Astrocyte of the hippocampus (primary cell): ENCODE measurements around the gene DIPK1C.
A peak's percentile ranks its signal among the peaks of the same experiment; 100 is the strongest.

ENCODE experiments used
- DNase-seq: peaks from one replicate; pipeline ENCODE4 v3.0.0; 2011; ENCODE audit warnings: low read depth, low spot score

Gene DIPK1C

DNA sequence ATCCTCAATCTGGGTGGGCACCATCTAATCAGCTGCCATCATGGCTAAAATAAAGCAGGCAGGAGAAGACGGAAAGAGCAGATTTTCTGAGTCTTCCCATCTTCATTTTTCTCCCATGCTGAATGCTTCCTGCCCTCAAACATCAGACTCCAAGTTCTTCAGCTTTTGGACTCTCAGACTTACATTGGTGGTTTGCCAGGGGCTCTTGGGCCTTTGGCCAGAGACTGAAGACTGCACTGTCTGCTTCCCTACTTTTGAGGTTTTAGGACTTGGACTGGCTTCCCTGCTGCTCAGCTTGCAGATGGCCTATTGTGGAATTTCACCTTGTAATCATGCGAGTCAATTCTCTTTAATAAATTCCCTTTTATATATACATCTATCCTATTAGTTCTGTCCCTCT is 36.6 kb downstream of the DIPK1C start:
- peak; percentile 11 for DNase-seq

DNA sequence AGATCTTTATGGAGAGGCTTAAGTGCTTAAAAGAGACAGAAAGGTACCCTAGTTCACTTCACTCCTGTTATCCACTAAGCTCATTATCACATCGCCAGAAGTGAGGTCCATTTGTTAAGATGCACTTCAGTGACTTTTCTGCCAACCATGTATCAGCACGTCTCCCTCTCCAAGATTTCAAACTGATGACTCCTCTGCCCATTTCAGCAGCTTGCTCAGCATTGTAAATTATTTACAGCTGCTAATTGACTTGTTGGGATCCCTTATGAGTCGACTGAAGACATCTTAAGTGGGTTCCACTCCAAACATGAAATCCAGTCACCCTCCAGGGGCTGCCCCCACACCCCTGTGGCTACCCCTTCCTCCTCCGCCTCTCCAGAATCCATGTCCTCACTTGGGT is 37.3 kb downstream of the DIPK1C start:
- no peak for DNase-seq

DNA sequence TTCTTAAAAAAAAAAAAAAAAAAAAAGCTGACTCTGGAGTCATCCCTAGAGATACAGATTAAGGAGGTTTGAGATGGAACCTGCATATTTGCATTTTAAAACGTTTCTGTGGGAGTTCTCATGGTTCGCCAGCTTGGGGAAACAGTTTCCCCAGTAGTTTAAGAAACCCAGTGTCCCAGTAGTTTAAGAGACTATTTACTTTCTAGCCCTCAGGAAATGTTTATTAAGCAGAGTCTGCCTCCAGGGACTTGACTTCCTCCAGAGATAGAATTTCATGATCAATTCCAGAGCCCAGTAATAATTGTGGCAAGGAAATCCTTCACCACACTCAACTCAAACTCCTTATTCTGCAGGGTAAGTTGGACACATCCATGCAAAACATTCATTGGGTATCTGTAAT is 39.1 kb downstream of the DIPK1C start:
- no peak for DNase-seq

DNA sequence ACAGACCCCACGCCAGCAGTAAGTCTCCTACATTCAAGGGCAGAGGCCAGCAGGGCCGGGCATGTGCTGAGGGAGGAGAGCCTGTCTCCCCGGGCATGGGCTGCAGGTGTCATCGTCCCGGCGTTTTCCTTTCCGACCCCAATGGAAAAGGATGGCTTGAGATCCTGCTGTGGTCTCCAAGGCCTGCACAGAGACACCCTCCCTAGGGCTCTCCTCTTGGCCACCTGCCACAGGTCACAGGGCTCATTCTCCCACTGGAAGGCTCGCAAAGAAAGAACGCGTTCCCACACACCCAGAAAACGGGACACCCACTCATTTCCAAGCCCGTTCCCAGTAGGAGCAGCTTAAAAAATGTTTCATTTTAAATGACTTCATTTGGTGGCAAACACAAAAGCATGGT is 41.0 kb downstream of the DIPK1C start:
- no peak for DNase-seq

DNA sequence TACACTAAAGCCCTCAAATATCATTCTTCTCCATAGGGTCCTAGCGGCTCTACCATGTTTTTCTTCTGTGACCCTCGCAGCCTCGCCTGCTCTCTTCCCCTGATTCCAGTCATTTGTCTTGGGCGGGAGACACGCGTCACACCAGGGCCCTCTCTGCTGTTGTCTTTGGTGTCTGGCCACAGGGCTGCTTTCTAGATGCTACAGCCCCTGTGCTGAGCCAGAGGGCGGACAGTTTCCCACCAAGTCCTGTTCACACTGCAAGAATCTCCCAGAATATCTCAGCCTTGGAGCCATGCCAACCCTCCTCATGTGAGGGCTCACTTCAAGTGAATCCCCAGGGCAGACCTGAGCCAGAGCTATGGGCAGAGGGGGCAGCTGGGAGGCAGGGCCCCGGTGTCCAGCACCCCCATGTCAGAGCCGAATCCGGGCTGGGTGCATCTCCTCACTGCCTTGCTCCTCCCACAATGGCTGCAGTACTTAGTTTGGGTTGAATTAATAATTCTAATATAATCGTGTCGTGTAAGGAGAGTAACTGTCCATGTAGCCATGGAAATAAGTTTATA is 42.1 kb downstream of the DIPK1C start:
- DNase-seq, result peak; percentile 24

DNA sequence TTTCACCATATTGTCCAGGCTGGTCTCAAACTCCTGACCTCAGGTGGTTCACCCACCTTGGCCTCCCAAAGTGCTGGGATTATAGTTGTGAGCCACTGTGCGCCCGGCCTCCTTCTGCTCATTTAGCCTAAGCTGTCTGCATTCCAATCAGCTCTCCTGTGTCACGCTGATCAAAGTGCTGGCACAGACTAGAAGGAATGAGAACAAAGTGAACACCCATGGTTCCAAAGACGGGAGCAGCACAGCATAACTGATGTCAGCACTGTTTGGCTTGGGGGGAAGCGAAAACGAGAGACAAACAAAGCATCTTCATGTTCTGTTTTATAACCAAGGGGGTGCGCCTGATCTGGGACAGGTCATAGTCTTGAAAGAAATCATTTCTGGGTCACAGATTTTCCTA is 43.3 kb downstream of the DIPK1C start:
- DNase-seq, result peak; percentile 63

DNA sequence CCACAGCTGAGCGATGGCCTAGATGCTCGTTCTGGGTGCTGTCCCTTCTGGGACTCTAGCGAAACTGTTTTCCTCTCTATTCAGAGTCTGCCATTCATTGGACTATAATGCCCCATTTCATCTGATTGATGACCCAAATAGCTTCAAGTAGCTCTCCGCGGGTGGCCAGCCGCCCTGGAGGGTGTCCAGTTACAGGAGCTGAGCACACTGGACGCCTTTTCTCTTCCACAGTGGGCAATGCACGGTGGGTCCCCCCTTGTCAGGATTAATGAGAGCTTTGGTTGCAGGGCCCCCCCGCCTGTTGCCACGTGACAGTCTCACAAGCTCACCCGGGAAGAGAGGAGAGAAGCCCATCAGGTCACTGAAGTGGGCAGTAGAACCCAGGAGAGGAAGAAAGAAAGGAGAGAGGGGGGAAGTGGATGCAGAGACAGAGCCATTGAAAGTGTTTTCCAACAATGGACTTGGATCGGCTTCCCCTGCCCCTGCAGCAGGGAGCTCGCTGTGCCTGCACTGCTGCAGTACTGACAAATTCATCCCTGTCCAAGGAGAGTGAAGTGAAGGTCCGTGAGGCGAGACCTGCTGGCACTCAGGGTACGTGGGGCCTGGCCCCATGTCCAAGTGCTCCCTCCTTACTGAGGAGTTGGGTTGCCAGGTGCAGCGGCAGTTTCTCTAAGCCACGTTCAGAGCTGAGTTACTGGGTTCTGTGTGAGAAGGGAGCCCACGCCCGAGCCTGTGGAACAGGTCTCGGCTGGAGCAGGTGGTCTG is 44.8 kb downstream of the DIPK1C start:
- peak; percentile 46 for DNase-seq

DNA sequence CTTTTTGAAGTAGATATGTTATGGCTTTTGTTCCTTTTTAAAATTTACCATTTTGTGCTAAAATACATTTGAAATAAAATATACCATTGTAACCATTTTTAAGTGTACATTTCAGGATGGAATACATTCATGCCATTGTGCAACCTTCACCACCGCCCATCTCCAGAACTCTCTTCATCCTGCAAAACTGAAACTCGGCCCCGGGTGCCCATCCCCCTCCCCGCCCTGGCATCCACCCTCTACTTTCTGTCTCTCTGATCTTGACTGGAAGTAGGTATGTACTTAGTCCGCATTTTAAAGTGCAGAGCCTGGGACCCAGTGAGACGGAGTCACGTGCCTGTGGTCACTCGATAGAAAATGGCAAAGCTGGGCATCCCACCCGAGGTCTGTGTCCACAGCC is 45.6 kb downstream of the DIPK1C start:
- DNase-seq, result no peak

DNA sequence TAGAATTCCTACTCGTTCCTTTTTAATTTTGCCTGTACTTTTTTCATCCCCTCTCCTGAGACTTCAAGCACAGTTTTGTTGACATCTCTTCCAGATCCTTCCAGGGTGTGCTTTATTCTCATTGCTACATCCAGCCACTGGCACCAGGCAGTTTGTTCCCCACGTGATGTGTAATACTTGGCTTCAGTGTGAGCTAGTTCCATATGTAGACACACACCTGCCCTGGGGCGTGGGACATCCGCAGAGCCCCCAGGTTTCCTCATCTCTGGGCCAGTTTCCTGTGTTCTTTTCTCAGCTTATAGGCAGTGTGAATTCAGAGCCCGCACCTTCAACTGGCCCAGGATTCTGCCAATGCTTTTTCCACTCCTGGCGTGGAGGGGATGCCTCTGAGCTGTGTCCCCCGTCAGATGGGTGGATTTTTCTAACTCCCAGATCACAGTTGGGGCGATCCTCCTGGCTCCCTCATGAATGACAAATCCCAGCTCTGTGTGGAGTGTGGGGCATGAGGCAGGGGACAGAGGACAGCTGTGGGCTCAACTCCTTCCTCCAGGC is 46.6 kb downstream of the DIPK1C start:
- DNase-seq, result no peak

DNA sequence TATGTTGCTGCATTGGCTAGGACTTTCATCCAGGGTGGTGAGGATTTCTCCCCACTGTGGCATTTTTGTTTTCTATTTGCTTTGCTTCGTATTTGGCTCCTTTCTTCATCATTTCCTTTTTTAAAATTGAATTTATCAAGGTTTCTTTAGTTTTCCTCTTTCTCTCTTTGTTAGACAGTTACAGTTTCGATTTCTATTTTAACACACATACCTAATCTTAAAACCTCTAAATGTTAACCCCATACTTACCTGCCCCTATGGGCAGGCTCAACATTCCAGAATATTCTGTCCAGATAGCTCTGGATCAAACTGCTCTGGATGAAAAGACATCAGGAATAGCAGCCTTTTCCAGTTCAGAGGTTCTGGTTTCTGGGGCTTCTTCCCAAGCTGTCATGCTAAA is 49.2 kb downstream of the DIPK1C start:
- no peak for DNase-seq

DNA sequence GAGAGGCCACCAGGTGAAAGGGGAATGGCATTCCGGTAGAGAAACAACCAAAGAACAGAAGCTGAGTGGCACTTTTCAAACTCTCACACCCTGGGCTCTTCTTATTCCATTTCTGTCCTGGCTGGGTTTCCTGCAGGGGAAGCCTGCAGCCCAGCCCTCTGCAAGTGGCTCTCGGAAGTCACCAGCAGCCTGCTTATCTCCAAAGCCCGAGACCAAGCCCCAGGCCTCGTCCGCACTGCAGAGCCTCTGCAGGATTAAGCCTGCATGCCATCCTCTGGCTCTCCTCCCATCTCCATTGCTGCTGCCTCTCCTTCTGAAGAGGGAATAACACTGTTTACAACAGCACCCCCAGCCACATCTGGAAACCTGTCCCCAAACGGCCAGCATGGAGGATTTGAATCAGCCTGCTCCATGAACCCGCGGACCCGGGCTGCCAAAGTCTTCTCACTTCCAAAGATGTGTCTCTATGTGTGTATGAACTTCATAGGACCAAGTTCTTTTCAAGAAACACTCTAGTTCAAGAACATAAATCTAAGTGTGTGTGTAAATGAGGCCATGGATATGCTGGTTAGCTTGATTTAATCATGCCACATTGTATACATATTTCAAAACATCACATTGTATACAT is 54.2 kb downstream of the DIPK1C start:
- DNase-seq, result no peak

DNA sequence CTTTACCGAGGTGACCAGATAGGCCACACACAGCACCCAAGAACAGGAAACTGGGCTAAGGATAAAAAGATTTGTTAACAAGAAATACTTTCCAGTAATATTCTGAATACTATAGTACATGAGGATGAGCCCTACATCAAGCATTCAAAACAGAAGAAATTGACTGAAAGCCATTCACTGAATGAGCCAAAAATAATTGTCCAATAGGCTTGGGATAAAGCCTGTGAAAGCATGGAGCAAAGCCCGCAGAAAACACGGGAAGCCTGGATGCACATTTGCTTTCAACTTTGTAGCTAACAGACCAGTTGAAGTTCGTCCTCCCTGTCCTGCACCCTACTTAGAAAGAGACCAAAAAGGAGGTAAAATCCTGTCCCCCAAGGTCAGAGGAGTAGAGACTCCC is 56.3 kb downstream of the DIPK1C start:
- no peak for DNase-seq

DNA sequence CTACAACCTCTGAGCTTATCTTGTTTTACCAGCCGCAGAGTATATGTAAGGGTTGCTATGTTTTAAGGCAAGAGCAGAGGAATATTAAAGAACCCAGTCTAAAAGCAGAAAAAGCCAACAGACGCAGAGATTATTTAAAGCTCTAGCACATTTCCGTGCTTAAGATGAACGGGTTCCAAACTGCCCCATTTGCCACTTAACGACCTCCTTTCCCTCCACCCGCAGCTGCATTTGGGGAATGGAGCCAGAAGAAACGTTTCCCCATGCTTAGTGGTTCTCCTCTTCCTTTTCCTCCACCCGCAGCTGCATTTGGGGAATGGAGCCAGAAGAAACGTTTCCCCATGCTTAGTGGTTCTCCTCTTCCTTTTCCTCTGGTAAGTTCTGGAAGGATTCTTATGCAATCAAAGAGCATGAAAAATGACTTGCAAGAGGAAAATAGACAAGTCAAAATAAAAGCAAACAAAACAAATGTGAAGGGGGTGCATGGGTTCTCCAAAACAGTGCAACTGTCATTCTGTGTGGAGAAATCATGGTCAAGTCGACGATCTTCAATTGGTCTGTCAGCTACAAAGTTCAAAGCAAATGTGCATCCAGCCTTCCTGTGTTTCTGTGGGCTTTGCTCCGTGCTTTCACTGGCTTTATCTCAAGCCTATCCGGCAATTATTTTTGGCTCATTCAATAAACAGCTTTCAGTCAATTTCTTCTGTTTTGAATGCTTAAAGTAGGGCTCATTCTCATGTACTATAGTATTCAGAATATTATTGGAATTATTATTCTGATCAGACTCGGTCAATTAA is 57.8 kb downstream of the DIPK1C start:
- DNase-seq, result no peak

DNA sequence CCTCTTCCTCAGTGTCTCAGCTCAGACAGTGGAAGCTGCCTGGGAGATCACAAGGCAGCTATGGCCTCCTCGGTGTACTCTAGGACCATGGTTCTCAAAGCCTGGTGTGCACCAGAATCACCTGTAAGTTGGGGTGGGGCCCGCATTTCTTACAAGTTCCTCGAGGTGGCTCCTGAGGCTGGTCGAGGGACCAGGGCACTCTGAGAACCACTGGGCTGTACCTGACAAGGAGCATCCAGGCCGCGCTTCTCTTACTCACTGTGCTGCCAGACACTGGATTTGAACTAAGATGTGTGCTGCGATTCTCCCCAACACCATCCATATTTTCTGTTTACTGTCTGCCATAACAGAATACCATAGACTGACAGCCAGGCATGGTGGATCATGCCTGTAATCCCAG is 59.5 kb downstream of the DIPK1C start:
- no peak for DNase-seq

DNA sequence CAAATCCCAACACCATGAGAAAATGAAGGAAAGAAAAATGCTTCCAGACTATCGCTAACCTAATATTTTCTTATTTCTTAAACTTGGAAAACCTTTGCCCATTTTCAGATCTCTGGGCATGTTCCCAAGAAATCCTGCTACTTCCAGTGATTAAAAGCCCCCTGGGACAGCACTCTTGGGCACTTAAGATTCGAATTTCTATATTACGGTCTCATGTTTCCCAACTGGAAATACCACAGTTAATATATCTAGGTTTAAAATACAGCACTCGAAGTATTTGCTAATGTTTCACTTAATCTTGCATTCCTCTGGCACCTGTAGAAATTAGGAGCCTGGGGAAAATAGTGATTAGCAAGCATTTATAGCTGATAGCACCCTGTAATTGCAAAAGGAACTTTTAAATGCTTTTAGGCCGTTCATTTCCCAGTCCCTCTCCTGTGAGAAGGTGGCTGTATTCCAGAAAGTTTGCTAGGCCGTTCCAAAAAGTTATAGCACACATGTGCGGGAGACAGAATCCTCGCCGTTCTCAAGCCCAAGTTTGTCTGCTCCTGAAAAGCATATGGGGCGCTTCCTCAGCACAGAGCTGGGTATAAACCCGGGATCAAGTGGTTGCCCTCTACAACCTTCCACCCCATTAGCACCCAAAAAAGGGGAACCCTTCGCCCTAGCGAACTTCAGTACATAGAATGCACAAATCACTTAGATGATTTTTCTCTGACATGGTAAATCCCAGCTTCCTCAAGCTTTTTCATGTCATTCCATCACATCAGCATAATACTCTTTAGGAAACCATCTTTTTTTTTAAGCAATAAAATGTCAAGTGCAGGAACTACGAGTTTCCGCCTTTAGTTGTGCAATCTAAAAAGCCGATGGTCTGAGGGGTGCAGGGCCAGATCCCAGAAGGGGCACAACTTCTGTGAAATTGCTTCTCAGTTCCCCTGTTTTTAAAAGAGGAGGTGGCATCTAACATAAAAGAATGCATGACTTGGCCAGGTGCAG is 60.6 kb downstream of the DIPK1C start:
- DNase-seq, result no peak

DNA sequence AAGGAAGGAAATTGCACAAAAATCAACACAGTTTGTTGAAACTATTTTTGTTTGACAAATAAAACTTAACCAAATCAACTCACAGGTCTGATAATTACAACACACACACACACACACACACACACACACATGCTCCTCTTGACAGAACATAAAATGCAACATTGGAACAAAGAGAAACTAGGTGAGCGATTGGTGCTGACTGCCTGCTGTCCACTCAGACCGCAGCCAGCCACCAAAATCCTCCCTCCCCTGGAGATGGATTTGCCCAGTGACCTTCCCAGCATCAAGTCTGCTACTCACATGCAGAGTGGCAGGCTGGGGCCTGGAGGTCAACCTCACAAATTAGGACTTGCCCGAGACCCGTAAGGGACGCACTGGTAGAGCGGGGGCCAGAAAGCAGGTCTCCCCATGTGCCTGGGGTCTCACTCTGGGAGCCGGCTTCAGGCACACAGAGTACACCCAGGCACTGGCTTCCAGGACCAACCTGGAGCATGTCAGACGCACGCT is 61.4 kb downstream of the DIPK1C start:
- no peak for DNase-seq

DNA sequence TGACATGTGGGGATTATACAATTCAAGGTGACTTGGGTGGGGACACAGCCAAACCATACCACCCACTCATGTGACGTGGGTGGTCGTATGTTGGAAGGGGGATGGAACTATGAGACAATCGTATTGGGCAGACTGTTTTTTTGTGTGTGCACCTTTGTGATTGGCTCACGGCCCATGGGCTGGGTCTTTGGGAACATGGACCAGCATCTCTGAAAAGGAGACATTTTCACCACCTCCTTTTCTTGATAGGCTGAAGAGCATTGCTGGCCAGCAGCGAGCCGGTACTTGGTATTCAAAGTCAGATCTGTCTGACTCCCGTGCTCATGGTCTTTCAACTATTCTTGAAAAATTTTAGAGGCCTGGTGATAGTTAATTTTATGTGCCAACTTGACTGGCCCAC is 62.1 kb downstream of the DIPK1C start:
- DNase-seq, result no peak

DNA sequence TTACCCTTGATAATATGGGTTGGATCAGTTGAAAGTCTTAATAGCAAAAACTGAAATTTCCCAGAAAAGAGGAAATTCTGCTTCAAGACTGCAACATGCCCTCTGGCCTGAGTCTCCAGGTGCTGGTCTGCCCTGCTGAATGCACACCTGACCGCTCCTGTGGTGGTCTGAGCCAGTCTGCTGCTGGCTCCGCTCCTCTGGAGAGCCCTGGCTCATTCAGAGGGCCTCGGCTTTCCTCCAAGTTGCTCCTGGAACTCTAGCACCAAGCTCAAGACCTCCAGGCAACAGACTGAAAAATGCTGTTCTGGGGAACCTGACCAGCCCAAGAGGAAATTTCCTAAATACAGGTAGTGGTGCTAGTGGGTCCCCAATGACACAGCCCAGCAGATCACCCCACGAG is 64.8 kb downstream of the DIPK1C start:
- DNase-seq, result no peak

DNA sequence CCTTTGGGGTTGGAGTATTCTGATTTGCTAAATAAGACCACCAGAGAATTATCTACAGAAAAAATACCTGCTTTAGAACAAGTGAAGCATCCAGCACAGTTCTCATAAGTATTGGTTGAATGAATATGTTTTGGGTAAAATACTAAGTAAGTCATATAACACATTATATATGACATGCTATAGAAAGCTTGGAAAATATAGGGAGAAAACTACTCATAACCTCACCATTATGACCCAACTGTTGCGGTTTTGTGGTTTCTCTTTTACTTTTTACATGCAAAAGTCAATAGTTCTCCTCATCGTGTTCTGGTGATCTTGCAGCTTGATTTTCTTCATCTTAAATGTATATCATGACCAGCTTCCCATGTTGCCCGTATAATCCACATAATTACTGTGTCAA is 66.2 kb downstream of the DIPK1C start:
- no peak for DNase-seq

DNA sequence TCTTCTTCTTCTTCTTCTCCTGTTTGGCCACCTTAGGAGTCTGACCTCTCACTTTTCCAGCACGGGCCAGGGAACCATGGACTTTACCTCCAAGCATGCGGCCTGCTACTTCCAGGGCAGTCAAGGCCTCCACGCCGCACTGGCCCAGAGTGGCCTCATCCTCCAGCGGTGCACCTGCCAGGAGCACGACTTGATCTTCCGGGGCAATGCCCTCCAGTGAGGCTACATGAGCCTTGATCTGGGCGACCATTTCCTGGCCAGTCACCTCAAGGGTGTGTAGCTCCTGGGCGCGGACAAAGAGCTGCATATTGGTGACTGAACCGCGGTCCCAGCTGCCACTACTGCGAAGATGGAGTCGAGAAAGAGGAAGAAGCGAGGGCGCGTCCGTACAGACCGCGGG is 67.1 kb downstream of the DIPK1C start:
- no peak for DNase-seq
